GM21786 (cell line): ENCODE data around the gene CEMIP.

ENCODE experiments used
- ATAC-seq: cut with Tn5 transposase; IDR thresholded peaks from one replicate; pipeline ENCODE4 v1.9.1; 2021; ENCODE audit not compliant: unreplicated experiment

CEMIP gene

DNA sequence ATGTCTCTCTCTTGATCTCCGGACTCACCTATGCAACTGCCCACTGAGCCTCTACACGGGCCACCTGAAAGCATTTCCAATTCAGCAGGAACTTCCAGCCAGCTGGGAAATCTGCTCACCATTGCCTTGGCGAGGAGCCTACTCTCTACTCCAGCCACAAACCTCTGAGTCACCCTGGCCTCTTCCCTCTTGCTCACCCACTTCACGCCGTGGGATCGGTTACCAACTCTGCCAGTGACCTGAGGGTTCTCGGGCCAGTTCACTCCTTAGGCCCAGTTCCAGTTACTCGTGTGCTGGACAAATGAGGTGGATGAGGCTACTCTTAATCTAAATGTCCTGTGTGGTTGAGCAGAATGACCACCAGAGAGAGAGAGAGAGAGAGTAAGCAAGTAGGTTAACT, 70.1 kb downstream of the CEMIP start:
- ATAC-seq = no peak

DNA sequence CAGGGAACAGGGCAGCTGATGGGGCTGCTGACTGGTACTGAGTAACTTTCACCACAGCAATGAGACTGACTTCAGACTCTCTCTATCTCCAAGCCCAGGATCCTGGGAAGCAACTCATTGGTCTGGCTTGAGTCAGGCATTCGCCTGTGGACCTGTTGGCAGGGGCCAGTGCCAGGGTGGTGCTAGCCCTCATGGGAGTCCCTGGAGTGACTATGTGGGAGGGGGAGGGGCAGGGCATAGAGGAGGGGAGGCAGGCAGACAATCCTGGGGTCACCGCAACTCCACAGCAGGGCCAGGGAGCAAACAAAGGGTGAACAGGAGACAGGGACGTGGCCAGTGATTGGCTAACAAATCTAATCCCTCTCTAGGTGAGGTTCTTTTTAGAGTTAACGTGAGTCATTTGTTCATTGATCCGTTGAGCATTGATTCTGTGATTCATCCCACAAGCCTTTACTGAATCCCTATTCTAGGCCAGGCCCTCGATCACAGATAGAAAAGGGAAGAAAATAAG, 71.8 kb downstream of the CEMIP start:
- no peak for ATAC-seq

DNA sequence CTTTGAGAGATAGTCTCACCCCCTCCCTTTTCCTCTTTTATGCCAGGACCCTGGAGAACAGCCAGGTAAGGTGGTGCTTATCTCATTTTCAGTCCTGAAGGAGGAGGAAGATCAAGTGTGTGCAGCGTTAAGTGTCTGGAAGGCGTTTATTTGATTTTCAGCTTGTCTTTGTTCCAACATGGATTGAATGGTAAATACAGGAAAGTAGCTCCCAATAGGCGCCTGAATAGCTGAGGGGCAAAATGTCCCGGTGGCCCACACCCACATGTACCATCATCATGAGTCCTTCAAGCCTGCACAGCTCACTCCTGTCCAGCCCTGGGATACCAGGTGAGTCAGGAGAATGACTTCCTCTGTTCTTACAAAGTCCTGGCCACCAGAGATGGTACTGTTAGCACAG, 73.5 kb downstream of the CEMIP start:
- ATAC-seq = no peak

DNA sequence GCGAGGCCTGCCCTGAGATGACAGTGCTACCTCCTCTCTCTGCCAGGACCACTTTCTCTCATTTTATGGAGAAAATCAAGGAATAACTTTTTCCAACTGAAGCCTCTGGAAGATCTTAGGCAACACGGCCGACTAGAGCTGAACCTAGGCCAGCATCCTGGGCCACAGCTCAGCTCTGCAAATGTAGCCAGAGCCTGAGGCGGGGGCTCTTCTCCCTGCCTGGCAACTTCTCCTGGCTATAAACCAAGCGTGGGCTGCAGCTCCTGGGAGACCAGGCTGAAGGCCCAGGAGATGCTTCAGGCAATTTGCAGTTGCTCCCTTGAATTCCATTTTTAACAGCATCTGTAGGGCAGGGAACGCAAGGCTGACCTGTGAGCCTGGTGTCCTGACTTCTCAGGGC, 74.9 kb downstream of the CEMIP start:
- ATAC-seq = no peak

DNA sequence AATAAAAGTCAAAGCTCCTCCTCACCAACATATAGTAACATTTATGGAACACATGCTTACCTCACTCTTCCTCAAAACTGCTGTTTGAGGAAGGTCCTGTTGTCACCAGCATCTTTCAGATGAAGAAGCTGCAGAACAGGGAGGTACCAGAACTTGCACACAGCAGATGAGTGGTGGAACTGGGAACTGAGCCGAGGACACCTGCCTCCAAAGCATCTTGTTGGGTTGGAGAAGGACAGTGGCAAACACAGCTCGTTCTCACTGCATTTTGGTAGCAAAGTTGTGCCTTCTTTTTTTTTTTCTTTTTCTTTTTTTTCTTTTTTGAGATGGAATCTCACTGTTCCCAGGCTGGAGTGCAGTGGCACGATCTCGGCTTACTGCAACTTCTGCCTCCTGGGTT, 76.0 kb downstream of the CEMIP start:
- ATAC-seq = no peak

DNA sequence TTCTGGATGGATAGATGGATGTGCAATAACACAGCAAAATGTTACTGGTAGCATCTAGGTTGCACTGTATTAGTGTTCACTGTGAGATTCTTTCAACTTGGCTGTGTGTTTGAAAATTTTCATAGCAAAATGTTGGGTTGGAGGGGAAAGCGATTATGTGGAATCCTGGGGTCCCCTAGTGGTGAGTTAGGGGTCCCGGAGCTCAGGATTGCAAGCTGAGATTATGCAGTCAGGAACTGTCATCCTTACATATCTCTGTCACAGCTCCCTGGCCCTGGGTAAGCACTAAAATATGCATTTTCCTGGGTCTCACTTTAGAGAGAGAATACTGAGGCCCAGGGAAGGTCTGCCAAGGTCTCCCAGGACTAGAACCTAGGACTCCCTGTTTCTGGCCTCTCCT, 77.2 kb downstream of the CEMIP start:
- no peak for ATAC-seq

DNA sequence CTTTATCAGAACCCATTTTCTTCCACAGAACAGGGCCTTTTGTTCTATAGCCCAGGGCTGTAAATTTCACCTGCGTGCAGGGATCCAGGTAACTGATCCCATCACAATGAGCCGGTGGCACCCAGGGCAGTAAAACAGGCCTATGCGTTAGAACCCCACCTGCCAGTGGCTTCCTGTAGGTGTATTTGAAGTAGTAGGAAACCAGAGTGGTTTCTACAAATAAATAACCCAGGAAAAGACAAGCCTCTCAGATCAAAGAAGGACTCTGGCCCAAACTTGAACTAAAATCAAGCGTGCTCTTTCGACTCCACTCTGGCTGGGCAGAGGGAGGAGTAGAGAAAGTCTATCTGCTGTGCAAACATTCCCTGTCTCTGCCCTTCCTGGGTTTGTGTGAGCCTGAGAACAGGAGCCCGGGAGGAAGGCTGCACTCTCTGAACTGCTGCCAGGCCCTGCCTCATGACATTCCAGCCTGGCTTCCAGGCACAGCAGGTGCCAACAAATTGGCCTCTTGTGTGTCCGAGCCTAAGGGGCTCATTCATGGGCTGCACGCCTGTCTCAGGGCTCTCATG, 77.7 kb downstream of the CEMIP start:
- ATAC-seq = no peak

DNA sequence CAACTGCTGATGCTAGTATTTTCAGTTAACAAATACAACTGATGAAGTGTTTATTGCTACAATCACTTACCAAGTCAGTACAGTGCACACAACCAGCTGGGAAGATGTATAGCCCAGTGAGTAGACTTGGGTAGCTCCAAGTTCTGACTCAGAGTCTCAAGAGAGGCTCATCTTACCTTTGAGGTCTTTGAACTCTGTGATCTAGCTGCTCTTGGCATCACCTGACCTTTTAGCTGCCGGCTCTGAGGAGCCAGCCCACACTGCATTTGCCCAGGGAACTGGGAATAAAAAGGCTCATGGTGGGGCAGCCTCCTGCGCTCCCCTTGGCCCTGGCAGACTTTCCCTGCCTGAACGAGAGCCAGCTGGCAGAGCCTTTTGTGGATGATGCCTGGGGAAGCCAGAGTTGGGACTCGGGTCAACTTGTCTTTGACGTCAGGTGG, 82.6 kb downstream of the CEMIP start:
- no peak for ATAC-seq

DNA sequence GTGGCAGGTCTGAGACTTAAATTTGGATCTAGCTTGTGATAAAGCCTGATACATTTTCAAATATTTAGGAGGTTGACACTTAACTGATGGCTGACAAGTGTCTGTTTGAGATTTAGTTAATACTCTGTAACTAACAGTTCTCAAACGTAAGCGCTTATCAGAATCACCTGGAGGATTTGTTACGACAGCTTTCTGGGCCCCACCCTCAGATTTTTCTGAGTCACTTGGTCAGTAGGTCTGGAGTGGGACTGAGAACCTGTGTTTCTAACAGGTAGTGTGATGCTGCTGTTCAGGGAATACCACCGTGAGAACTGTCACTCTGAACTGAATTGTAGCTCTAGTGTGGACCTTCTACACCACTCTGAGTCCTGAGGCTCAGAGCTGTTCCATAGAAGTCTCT, 85.5 kb downstream of the CEMIP start:
- no peak for ATAC-seq

DNA sequence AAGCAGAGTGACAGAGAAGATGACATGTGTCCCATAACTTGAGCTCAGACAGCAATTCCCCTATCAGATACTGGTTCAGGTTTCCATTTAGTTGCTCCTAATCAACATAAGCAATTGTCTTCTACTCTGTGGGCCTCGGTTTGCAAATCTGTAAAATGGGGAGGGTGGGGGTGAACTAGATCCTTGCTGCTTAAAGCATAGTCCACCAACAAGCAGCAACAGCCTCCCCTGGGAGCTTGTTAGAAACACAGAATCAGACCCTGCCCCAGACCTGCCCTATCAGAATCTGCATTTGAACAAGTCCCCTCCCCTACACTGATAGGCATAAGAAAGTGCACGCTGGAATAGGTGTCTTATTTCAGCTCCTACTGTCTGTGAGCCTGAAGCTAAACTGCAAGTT, 87.8 kb downstream of the CEMIP start:
- no peak for ATAC-seq

DNA sequence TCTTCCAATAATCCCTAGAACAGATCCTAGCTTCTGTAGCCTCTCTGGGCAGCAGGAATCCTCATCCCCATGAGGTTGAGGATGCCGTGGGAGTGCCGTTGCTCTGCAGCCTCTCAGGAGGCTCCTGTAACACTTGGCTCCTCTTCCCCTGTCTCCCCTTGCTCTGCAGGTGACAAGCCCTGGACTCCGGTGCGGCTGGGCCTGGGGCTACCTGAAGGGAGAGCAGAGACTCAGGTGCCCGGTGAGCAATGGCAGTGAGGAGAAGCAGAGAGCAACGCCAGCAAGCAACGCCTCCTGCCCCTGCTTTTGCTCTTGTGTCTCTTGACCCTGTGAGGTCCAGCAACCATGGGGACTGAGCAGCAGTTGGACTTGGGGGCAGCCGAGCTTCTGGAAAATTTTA, 91.2 kb downstream of the CEMIP start:
- ATAC-seq = no peak

DNA sequence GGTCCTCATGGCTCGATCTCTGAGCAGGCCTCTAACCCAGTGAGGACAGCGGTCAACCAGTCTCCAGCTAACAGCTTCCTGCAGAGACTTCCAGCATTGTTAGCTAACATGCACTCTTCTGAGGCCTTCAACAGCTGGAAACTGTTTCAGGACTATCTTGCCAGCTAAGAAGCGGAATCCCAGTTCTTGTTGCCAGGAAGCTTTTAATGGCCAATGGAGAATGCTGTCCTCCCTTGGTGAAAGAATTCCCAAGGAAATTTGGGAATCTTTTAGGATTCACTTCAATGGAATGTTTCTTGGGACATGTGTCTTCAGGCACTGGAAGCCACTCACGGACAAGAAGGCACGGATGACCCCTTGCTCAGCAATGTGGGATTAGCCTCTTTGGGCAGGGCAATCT, 91.7 kb downstream of the CEMIP start:
- ATAC-seq = no peak

DNA sequence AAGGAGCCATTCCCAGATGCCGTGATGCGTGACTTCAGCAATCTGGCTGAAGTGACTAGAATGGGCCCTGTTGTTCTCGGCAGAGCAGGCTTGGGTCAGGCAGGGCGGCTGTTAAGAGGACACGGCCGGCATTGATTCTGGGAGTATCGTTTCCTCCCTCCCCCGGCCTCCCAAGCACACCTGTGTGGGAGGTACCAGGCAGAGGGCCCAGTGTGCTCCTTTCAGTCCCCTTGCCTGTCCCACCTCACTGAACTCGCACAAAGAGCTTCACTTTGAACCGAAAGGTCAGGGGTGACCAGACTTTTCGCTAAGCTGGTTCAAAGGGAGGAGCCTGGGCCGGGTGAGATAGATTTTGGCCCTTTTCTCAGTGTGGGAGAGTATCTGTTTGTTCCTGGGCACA, 92.7 kb downstream of the CEMIP start:
- ATAC-seq = no peak

DNA sequence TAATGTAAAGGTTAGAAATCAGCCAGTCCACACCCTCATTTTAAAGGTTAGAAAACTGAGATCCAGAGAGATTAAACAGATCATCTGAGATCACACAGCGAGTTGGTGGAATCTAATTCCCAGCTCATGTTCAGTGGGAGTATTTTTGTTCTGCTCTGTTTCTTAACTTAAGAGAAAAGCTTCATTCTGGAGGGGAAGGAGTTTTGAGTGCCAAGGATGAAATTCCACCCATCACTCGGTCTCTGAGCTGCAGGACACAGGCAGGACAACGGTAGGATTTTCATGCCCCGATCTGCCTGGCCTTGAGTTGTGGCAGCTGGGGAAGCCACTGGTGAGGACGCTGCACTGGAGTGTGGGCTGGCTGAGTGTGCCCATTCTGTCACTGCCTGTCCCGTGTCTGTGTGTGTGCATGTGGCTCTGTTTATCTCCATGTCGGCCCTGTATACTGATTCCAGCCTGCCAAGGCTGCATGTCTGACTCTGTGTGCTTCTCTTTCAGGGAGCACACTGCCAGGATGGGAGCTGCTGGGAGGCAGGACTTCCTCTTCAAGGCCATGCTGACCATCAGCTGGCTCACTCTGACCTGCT, 94.3 kb downstream of the CEMIP start:
- no peak for ATAC-seq

DNA sequence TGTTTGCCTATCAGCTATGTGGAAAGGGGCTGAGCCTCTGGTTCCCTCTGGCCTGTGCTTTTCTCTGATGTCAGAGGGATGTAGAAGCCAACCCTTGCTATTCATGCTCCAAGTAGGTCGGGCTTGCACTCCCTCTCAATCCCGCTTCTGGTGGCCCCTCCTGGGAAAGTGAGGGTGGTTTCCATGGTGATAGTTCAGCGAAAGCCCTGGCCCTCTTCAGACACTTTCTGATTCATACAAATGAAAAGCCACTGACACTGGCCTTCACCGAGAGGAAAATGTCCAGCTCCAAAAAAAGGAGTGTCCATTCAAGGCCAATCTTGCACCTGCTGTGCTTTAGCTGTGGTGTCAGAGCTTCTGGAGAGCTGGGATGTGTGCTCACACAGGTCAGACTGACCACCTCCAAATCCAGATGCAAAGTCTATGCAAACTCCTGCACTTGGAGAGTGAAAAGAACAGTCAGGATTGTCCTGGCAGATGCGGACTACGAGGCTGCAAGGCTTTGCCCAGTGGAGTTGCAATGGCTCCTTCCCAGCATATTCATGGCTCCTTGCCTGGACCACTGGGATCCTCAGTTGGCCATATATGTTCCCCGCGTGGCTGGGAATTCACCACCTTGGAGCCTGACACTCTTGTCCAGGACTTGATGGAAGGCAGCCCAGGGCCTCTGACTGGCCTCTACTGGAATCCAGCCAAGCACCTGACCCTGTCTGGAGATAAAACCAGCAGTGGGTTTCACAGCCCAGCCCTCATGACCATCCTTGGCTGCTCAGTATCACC, 96.6 kb downstream of the CEMIP start:
- no peak for ATAC-seq

DNA sequence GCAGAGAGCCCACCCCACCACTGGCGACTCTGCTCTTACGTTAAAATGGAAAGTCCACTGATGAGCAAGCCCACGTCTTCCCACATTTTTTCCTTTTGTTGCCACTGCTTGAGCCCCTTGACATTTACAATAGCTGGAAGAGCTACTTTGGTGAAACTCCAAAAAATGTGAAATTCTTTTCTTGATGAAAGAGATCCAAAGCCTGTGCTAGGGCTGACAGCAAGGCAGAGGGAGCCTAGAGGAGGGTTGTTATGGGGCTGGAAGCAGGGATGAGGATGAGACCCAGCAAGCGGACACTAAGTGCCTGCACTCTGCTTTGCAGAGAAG, 97.1 kb downstream of the CEMIP start:
- no peak for ATAC-seq

DNA sequence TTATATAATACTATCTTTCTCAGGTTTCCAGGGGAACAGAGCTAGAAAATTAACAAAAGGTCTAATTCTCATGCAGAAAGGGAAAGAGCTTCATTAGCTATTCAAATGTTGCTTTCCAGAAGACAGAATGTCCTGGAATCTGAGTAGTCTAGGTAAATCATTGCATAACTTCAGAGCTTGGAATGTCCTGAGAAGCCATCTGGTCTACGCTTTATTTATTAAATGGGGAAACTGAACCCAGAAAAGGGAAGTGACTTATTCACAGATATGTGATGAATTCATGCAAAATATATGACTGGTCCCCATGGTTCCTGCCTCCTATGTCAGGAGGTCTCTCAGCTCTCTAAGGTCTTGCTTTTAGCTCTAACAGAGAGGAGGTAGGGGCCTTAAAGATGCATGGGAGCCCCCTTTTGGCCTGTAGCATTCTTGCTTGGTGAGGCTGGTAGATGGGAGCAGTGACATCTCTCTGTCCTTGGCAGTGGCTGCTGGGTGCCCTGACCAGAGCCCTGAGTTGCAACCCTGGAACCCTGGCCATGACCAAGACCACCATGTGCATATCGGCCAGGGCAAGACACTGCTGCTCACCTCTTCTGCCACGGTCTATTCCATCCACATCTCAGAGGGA, 99.2 kb downstream of the CEMIP start:
- ATAC-seq = no peak

DNA sequence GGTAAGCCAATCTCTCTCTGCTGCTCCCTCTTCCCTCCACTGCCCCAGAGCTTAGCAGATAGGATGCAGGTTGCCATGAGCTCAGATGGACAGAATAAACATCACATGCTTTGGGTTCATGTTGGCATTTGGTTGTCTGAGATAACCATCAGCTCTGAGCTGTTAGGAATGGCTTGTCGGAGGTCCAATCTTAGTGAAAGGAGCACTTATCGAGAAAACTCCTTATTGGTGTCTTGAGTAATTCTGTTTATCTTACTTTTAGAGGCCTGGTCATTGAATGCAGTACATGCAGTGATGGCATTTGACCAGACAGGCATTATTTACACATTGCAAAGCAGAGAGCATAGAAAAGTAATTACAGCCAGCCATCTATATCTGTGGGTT, 99.7 kb downstream of the CEMIP start:
- ATAC-seq = no peak

DNA sequence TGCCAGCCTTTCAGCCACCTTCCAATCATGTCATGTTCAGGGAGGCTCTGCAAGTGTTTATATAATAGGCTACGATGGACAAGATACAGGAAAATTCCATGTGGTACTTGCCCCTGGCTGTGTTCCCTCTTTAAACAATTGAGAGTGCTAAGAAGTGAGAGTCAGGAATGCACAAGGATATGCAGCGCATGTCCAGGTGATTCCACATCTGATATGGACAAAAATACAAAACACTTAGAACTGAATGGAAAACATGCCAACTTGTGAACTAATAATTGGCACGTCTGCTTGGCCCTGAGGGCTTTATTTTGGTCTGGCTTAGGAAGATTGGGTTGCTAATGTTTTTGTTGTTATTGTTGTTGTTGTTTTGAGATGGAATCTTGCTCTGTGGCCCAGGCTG, 100.9 kb downstream of the CEMIP start:
- no peak for ATAC-seq

DNA sequence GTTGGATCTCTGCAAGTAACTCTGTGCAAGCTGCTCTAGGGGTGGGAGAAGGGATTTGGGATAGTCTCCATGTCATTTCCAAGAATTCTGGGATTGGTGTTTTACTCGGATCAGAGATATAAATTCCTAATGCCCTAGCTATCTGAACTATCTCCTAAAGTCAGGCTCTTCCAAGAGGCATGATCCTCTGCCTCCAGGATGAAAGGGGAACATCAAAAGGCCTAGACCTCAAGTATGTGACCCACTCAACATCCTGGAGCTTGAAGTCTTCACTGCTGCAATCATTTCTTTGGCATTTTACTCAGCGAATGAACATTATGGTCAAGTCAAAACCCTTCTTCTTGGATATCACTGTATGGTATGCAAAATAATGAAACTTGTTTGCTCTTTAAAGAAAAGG, 104.5 kb downstream of the CEMIP start:
- no peak for ATAC-seq

DNA sequence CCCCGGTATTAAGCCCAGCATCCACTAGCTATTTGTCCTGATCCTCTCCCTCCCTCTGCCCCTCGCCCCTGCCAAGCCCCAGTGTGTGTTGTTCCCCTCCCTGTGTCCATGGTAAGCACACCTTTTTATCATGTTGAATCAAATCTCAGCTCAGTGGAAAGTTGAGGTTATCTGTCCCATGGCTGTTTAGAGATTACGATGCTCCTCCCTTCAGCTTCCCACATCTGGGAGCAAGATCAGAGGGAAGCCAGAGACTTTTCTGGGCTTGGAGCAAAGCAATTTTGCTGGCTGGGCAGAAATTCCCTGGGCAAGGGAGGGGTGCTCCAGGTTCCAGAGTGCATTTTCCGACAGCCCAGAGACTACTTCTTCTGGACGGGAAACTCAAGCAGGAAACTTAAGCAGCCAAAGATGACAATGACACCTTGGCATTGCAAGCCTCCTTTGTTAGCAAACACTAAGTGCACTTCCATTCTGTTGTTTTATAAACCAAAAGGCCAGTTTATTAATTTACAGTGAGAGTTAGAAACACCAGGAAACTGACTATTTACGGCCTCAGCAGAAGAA, 105.9 kb downstream of the CEMIP start:
- ATAC-seq = no peak

DNA sequence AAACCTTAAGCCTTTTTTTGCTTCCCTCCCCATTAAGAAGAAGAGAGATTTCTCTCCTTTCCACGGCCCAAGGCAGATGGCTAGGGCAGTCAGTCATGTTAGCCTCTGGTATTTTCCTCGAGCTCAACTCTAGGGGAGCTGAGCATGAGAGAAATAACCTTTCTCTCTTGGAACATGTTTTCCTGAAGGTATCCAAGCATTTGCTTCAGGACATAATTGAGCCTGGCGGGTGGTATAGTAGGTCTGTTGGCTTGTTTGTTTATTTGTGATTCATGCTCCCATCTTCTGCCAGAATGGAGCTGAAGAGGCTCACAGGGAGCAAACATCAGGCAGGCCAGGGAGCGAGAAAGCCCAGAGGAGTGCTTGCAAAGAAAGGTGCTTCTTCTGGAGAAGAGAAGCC, 108.0 kb downstream of the CEMIP start:
- no peak for ATAC-seq
